ENCODE results near the gene DENND5B. TPM values are rescaled to one million over a fixed set of nuclear protein-coding genes. Genes with fewer than 3 reads are reported as not detected.
A peak's percentile ranks its signal among the peaks of the same experiment; 100 is the strongest.

The DENND5B gene
- total and polyA plus RNA-seq, 10 of the 15 experiments (the other 5 are each of a cell fraction or from before 2014, with no cell fraction given): 0.39 to 32.5 (median 20.6) TPM

GRCh38 chr12:31603546-31604009 lies 12.6 kb upstream of the DENND5B start:
- peak overlapping the region; percentile 88 for H3K27ac ChIP-seq (ENCODE audit: control insufficient read depth, insufficient read depth)
- ChIA-PET CTCF (interaction anchor here (1.0 to 1.6 kb wide), 2 partner anchors 32 to 199 kb away, joined by 5 read pairs; no protein-coding TSS in a partner anchor), SMC1A (ENCODE audit: uncharacterized antibody, unreplicated experiment) (interaction anchor here (0.6 to 1.1 kb wide), 3 partner anchors 32 to 82 kb away, joined by 3 to 4 read pairs (median 4); no protein-coding TSS in a partner anchor), RAD21 (ENCODE audit: unreplicated experiment) (interaction anchor here (0.8 to 1.6 kb wide), 2 partner anchors 49 to 198 kb away, joined by 3 read pairs; no protein-coding TSS in a partner anchor), POLR2A (interaction anchor here (0.6 to 1.1 kb wide), 4 partner anchors 13 to 535 kb away, joined by 3 to 5 read pairs (median 3); partner anchors contain the start of gene DENND5B)
- no peaks in the 10 kb centered on the region for H3K36me3 ChIP-seq (ENCODE audit: control insufficient read depth in 2 of 2, insufficient read depth in 2 of 2, low read length in 1 of 2)
- intact Hi-C loops (cut with micrococcal nuclease; ENCODE audit: unreplicated experiment): no loop called here
- peak overlapping the region; percentile 88 for H3K4me2 ChIP-seq (ENCODE audit: control insufficient read depth, insufficient read depth)
- FAIRE-seq (peak; percentile 90), DNase-seq (ENCODE audit: low read depth, low spot score) (peak; percentile 79), ATAC-seq (peak; percentile 98)
- H3K4me1 ChIP-seq (ENCODE audit: control insufficient read depth, insufficient read depth, low read length): peaks cover 41% of the 10 kb centered on the region
- peak overlapping the region; percentile 37 for H3K9ac ChIP-seq (ENCODE audit: control insufficient read depth, insufficient read depth, low read length)
- H3K9me3 ChIP-seq (replicated peaks; ENCODE audit: control insufficient read depth, insufficient read depth, low read length): peaks cover 7% of the 10 kb centered on the region; the same call in 2 of the 3 replicates
- no peaks in the 10 kb centered on the region for H4K20me1 ChIP-seq (ENCODE audit: control insufficient read depth, insufficient read depth)
- in situ Hi-C loops (cut with MboI): no loop called here
- H3K79me2 ChIP-seq (ENCODE audit: control insufficient read depth, insufficient read depth, low read length): no peaks in the 10 kb centered on the region
- no TSS peak for BruUV-seq (replicated peaks)
- no peaks in the 10 kb centered on the region for H3K27me3 ChIP-seq (replicated peaks in 1 of 2; ENCODE audit: control insufficient read depth in 2 of 2, insufficient read depth in 2 of 2, low read length in 1 of 2)
- H3K4me3 ChIP-seq: no peak overlapping the region
- peak overlapping the region; percentile 49; the same call in 1 of the 2 replicates for H2AFZ ChIP-seq (ENCODE audit: control insufficient read depth, low read depth, low read length)
- 0% methylated on average over 3 of the region's 3 CpGs for WGBS (ENCODE audit: insufficient coverage, insufficient replicate concordance, low lambda C conversion rate, missing lambda C conversion rate)
- TF ChIP-seq, protein P1, sequence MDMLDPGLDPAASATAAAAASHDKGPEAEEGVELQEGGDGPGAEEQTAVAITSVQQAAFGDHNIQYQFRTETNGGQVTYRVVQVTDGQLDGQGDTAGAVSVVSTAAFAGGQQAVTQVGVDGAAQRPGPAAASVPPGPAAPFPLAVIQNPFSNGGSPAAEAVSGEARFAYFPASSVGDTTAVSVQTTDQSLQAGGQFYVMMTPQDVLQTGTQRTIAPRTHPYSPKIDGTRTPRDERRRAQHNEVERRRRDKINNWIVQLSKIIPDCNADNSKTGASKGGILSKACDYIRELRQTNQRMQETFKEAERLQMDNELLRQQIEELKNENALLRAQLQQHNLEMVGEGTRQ (IDR thresholded peaks at IDR 0.05; ENCODE audit: borderline replicate concordance, low read depth, low read length): no peak
- peak; percentile 54; the same call in 1 of the 2 replicates for TF ChIP-seq IRF4 (IDR thresholded peaks at IDR 0.05; ENCODE audit: low read depth, low read length)
- TF ChIP-seq NR2F1 (conservative IDR thresholded peaks at IDR 0.05): no peak
- TF ChIP-seq SMAD1 (IDR thresholded peaks at IDR 0.05; ENCODE audit: low read depth, partially characterized antibody): peak; percentile 70
- peak; percentile 78 for TF ChIP-seq PBX3 (IDR thresholded peaks at IDR 0.05; ENCODE audit: insufficient replicate concordance, low read depth, low read length)
- TF ChIP-seq HCFC1 (IDR thresholded peaks at IDR 0.05; ENCODE audit: low read length): no peak
- peak; percentile 83 for TF ChIP-seq TCF12 (IDR thresholded peaks at IDR 0.05; ENCODE audit: low read depth, low read length)
- TF ChIP-seq ZSCAN29 (IDR thresholded peaks at IDR 0.05): no peak
- TF ChIP-seq ZNF24 (IDR thresholded peaks at IDR 0.05): no peak
- no peak for TF ChIP-seq ZNF687 (IDR thresholded peaks at IDR 0.05)
- TF ChIP-seq TCF3 (IDR thresholded peaks at IDR 0.05; ENCODE audit: borderline replicate concordance, insufficient read depth, low read depth, low read length): peak; percentile 53; the same call in 1 of the 2 replicates
- peak; percentile 59 for TF ChIP-seq EED (IDR thresholded peaks at IDR 0.05; ENCODE audit: low read depth)
- TF ChIP-seq E4F1 (IDR thresholded peaks at IDR 0.05; ENCODE audit: borderline replicate concordance, partially characterized antibody): no peak
- TF ChIP-seq NFYA (IDR thresholded peaks at IDR 0.05; ENCODE audit: borderline replicate concordance, low read depth, low read length): no peak
- peak; percentile 71; the same call in 1 of the 2 replicates for TF ChIP-seq PAX5 (IDR thresholded peaks at IDR 0.05; ENCODE audit: borderline replicate concordance, low read depth, low read length)
- TF ChIP-seq ZNF384 (IDR thresholded peaks at IDR 0.05; ENCODE audit: borderline replicate concordance, low read depth, low read length): peak; percentile 94

Data from GM12878 (cell line).